GM19372 (cell line): ENCODE data around the gene CCNY.

ENCODE experiments used
- ATAC-seq: cut with Tn5 transposase; IDR thresholded peaks from one replicate; pipeline ENCODE4 v1.9.1; 2021; ENCODE audit warnings: mild to moderate bottlenecking, low read depth, moderate library complexity; ENCODE audit not compliant: unreplicated experiment

CCNY gene

GRCh38 chr10:35331894-35332640 is 4.2 kb upstream of the CCNY start:
- ATAC-seq = no peak

GRCh38 chr10:35334297-35334696 is 2.0 kb upstream of the CCNY start:
- ATAC-seq = no peak

DNA sequence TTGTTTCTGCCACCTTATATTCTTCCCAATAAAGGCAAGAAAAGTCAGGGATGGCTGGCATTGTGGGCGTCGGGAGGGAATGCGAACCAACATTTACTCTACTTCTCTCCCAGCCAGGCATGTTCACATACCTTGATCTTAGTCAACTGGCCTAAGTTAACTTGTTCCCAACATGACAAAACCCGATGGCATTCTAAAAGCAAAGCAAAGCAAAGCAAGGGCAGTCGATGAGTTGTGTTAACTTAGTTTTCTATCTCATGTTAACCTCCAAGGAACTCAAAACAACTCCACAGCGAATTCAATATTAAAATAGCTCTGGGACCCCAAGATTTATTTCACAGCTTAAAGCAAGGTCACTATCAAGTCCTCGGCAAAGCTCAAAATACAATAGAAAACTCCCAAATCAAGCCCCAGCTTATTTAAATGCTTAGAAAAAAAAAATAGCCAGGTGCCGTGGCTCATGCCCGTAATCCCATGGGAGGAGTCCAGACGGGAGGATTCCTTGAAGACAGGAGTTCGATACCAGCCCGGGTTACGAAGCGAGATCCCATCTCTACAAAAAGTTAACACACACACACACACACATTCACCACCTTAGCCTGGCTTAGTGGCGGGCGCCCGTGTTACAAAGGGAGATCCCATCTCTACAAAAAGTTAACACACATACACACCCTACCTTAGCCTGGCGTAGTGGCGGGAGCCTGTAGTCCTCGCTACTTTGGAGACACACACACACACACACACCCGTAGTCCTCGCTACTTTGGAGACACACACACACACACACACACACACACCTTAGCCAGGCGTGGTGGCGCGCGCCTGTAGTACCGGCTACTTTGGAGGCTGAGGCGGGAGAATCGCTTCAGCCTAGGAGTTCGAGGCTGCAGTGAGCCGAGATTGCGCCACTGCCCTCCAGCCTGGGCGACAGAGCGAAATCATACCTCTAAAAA is 901 bp upstream of the CCNY start:
- peak; percentile 6 for ATAC-seq

DNA sequence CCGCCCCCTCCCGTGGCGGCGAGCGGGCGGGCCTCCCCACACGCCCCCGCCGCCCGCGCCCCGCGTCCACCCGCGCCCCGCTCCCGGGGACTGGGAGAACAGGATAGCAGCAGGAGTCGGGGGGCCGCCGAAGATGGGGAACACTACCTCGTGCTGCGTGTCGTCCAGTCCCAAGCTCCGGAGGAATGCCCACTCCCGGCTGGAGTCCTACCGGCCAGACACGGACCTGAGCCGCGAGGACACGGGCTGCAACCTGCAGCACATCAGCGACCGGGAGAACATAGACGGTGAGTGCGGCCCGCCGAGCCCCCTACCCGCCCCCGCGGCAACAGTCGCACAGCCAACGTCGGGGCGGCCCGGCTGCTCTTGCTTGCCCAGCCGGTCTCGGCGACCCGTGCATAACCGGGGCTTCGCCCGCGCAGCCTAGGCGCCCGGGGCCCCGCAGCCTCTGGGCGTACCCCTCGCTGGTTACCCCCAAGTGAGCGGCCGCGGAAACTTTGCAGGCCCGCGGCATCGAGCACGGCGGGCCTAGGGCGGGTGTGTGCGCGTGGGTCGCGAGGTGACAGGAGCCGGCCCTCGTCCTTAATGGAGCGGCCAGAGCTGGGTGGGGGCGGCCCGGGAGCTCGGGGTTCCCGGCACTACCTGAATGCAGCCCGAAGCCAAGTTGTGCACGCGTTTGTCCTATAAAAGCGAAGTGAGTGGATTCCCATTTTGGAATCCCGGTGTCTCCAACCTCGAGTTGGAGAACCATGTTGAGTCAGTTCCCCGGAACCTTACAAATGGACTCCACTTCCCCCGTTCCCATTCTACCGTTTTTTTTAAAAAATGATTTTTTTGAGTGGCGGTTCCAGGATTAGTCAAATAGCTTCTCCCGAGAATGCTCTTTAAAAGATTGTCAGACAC is 863 bp downstream of the CCNY start:
- ATAC-seq = peak; percentile 10

GRCh38 chr10:35339942-35340341 is 3.6 kb downstream of the CCNY start:
- ATAC-seq = no peak

DNA sequence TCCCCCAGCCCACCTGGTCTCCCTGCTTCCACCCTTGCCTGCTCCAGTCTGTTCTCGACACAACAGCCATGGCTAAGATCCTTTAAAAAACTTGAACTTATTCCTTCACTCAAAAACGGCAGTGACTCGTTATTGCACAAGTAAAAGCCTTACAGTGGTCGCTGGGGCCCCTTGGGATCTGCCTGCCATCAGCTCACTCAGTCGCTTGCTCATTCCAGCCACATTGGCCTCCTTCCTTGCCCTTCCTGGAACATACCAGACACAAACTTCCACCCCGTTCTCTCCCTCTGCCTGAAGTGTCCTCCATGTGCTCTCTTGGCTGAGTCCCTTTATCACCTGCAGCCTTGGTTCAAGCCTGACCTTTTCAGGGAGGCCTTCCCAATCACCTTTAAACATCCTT is 4.7 kb downstream of the CCNY start:
- ATAC-seq = no peak

DNA sequence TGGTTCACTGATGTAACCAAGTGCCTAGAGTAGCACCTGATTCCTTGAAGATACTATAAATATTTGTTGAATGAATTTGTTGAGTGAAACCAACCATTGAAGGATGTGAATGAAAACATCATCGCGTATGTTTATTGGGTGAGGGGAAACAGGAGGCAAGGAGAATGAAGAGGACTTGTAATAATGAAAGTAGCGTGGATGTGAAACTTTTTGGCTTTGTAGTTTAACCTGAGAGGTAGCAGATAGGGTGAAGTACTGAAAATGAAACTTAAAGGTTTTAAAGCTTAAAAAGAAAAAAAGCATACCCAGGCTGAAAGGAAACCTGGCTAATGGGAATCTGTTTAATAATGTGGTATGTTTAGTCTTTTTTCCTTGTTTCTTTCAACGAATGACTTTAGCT is 5.2 kb downstream of the CCNY start:
- ATAC-seq = peak; percentile 70

DNA sequence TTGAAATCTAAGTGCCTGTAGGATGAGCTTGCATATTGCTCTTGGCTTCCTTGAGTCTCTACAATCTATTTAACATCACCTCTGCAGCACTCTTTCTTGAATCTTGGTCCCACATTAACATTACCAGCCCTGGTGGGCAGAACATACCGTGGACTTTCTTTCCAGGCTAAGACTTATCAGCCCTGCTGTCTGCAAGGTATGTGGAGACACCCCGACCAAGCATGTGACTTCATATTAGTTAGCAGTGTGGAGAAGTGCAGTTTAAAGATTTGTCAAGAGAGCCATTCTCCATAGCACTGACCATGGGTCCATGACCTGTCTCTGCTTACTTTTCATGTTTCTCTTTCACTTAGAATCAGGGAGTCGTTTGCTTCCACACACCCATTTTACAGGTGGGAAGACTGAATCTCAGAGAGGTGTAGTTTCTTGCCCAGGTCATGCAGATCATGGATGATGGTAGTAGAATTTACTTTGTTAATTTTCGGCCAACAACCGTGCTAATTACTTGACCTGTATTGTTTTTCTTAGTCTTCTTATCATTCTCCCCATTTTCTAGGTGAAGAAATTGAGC is 6.0 kb downstream of the CCNY start:
- no peak for ATAC-seq

GRCh38 chr10:35343739-35344138 is 7.4 kb downstream of the CCNY start:
- no peak for ATAC-seq

DNA sequence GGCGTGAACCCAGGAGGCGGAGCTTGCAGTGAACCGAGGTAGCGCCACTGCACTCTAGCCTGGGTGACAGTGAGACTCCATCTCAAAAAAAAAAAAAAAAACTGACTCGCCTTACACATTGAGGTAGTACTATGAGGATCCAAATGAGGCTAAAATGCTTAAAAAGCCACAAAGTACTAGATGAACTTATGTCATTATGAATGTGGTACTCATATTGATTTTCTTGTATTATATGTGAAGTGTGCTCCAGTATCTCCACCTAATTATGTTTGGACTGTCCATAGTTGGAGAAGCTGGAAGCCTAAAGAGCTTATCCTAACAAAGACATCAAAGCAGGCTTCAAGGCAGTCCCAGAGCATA is 9.1 kb downstream of the CCNY start:
- no peak for ATAC-seq

GRCh38 chr10:35346248-35346647 is 9.9 kb downstream of the CCNY start:
- ATAC-seq = no peak

DNA sequence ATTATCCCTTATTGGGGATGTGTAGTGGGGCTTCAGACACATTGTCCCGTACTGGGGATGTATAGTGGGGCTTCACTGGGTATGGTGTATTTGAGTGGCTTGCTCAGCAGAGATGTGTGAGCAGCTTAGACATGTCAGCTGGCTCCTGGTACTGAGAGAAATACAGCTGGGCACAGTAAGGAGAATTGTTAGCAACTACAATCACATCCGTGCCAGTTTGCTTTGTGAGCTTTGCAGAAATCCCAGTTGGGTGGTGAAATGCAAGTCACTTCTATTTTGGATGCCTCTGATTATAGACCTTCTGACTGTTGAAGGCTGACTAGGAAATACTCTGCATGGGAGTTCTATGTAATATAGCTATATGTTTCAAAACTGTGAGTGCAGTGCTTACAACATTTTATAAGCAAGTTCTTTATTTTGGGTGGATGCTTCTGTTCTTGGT is 10.8 kb downstream of the CCNY start:
- no peak for ATAC-seq

GRCh38 chr10:35347899-35348608 is 11.7 kb downstream of the CCNY start:
- ATAC-seq = no peak

- ATAC-seq = no peak
Measured at GRCh38 chr10:35348609-35349388, 12.5 kb downstream of the CCNY start.

DNA sequence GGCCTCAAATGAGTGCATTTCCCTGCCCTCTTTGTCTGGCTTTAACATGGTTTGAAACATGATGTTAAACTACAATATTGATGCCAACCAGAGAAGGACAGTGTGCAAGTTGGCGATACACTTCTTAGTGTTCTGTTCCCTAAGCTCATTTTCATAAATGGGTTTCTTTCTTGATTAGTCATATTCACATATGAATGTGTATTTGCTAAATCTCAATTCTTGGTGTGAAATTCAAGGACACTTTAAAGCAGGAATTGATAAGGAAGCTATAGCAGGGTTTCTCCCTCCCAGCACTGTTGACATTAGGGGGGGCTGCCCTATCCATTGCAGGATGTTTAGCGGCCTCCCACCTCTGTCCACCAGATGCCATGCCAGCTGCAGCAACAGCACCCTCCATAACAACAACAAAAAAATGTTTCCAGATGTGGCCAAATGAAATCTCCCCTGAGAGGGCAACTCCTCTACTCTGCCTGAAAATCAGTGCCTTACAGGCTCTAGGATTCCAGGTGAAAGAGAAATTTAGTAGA is 13.1 kb downstream of the CCNY start:
- ATAC-seq = no peak

GRCh38 chr10:35351021-35351420 is 14.7 kb downstream of the CCNY start:
- ATAC-seq = no peak

DNA sequence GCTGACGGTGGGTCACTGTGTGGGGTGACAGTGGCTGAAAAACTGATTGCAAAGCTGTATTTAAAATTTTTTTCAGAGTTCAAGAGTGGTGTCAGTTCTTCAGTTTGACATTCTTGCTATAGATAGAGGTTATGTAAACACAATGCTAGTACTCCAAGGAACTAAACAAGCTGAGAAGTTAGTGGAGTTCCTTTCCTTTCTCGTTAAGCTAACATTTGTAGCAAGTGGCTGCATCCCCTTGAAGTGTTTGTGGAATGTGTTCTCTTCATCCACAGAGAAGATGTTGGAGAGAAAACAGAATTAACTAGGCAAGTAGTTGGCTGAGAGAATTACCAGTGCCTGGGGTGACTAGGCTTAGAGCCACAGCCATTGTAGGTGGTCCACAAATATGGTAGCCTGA is 15.8 kb downstream of the CCNY start:
- ATAC-seq = no peak

GRCh38 chr10:35352512-35352911 is 16.2 kb downstream of the CCNY start:
- no peak for ATAC-seq

GRCh38 chr10:35353395-35353794 is 17.1 kb downstream of the CCNY start:
- no peak for ATAC-seq
